HG02943 (cell line): ENCODE results near the gene SAMD4B.
"Not testable (repeated sequence)": the region's sequence is repeated elsewhere in the genome, so short reads cannot be mapped to it uniquely, and the experiment has no call there.

ENCODE experiments used
- ATAC-seq: cut with Tn5 transposase; IDR thresholded peaks from one replicate; pipeline ENCODE4 v1.9.1; 2021; ENCODE audit warnings: mild to moderate bottlenecking, low read depth, moderate library complexity; ENCODE audit not compliant: unreplicated experiment

Gene SAMD4B

DNA sequence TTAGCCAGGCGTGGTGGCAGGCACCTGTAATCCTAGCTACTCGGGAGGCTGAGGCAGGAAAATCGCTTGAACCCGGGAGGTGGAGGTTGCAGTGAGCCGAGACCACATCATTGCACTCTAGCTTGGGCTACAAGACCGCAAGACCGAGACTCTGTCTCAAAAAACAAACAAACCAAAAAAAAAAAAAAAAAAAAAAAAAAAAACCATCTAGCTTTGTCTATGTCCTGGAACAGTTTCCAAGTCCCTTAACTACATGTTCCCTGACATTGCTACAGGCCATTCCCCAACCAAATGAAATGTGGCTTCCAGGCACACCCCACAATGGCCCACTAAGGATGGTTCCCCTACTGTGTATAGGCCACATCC is 32.9 kb upstream of the SAMD4B start:
- not testable (repeated sequence) for ATAC-seq

DNA sequence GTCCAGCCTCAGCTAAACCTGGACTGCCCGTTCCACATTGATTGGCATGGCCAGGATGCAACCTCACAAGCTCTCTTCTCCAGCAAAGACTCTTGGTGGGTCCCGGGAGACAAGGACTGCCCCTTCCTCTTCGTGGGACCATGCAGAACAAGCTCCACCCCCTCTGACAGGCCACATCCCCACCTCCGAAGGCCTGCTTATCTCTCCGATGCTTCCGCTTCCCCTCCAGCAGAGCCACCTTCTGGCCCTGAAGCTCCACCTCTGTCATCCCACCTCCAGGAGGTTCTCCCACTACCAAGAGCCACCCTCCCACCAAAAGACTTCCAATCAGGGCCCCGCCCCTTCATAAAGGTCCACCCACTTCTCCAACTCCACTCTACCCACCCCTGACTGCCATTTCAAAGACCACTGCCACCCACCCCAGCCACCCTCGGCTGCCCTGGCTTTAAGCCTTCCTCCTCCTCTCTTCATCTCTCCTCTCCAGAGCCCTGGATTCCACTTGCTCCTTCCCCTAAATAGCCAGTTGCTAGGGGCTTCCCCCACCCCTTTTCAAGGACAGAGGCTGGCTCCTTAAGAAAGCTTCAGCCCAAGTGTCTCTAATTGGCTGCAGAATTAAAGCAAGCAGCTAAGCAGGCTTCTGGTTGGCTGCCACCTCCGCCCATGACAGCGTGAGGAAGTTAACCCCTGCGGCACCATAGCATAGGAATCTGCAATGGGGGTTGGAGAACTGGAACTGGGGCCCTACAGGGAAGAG is 31.5 kb upstream of the SAMD4B start:
- ATAC-seq: no peak

DNA sequence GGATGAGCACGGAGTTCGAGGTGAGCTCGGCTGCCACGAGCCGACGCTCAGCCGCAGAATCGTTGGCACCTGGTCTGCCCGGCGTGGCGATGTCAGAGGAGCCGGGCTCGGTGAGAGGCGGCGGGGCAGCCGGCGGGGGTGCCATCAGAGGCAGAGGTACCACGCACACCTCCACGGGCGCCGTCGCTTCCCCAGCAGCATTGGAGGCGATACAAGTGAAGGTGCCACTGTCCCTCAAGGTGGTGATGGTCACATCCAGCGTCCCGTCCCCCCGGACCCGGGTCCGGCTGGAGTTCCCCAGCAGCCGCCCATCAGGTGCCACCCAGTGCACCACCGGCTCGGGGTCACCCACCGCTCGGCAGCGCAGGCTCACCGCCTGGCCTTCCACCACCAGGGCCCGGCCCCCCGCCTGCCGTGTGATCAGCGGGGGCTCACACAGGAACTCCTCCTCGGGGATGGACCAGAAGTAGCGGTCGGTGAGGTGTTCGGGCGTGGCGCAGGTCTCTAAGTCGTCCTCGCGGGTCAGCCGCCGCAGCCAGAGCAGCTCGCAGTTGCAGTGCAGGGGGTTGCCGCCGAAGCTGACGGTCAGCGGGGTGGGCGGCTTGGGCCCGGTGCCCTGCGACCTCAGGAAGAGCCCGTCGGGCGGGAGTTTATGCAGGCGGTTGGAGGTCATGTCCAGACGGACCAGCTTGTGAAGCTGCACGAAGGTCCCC is 28.0 kb upstream of the SAMD4B start:
- no peak for ATAC-seq

DNA sequence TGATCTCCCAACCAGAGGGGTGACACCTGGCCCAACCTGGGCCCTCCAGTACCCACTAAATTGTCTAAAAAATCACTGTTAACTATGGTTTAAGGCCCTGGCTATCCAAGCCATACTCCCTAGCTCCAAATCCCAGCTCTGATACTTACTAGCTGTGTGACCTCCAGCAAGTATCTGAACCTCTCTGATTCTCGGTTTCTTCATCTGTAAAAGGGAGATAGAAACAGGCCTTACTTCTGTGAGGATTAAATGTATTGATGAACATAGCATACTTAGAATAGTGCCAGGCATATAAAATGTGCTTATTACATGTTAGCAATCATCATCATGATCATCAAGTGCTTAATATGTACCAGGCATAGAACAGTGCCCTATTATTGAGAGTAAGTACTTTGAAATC is 26.3 kb upstream of the SAMD4B start:
- no peak for ATAC-seq

DNA sequence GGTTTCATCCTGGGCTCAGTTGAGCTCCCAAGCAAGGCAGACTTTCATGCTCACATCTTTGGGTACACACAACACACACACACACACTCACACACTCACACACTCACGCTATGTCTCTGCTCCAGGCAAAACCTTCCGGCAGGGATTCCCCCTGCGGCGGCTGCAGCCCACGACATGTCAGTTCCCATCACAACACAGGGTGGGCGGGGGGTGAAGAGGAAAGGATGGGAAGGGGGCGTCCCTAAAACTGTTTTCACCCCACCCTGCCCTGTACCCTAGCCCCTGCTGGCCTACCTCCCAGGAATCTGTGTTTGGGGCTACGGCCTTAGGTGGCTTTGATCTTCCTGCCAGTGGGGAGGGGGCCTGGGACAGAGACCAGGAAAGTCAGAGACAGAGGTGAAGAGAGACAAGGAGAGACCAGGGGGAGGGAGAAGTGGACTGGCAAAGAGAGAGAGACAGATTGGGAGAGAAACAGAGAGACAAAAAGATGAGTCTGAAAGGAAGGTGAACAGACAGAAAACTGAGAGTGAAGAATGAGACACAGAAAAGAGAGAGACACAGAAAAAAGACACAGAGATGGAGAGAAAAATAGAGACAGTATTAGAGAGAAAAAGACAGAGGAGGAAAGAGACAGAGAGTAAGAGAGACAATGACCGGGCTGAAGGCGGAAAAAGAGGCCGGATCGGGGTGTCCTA is 25.4 kb upstream of the SAMD4B start:
- no peak for ATAC-seq

DNA sequence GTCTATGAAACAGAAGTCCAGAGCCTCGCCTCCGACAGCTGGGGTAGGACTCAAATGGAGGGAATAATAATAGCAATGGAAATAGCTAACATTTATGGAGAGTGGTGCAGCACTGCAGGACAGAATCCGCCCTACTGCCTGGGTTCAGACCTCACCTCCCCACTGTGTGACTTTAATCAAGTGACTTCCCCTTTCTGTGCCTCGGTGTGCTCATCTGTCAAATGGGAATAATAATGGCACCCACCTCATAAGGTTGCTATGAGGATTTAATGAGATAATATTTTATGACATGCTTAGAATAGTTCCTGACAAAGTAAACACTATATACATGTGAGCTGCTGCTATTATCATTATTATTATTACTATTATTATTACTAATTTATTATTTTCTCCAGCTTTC is 24.7 kb upstream of the SAMD4B start:
- no peak for ATAC-seq

DNA sequence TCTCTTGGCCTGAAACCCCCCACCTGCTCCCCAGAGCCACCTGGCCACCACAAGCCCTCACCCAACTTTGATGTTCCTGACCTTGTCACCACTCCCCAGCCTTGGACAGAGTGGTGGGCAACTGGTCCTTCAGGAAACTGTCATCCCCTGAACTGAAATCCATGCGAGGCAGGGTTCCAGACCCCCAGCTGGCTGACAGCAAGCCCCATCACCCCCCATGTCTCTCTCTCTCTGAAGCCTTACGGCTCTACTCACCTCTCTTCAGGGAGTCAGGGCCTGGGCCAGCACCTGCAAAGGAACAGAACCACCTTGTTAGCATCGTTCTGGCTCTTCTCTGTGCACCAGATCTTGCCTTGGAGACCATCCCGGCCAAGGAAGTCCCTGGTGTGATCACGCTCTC is 24.1 kb upstream of the SAMD4B start:
- no peak for ATAC-seq

DNA sequence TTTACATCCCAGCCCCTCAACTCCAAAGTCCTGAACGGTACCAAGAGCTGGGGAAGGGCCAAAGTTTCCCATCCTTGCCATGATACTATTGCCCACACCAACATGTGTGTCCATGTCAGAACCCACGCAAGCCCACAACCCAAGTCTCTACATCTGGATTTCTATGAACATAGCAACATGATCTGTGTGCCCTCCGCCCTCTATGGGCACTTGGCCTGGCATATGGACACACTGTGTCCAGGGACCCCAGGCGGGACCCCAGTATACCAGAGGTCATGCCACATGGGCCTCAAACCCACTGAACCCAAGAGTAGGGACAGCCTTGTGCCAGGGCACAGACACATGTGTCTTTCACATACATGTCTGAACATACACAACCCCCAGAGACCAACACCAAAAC is 23.5 kb upstream of the SAMD4B start:
- ATAC-seq: no peak

DNA sequence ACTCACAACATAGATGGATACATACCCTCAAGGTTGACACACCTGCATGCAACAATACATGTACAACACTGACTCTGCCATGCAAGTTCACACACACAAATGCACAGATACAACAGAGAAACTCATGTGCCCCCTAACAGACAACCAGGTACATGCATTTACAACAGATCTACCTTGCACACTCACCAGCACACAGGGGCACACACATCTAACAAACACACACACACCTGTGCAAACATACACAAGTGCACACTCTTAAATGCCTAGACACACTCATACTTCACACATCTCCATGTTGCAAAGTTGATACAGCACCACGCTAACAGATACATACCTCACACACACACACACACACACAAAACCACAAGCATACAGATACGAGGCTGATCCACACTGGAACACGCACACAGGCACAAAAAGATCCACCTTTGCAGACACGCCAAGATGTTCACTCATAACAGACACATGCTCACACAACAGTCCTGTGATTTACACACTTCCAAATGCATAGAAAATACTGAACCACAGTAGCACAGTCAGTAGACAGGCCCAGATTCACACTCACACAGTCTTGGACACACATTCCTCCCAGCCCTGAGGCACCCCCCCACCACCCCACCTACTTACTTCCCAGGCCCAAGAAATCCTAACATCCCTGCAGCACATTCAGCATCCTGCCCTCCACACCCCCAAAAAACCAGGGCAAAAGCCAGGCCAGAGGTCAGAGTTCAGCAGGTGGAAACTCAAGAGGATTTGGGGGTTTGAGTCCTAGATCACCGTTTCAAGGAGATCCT is 22.9 kb upstream of the SAMD4B start:
- no peak for ATAC-seq

DNA sequence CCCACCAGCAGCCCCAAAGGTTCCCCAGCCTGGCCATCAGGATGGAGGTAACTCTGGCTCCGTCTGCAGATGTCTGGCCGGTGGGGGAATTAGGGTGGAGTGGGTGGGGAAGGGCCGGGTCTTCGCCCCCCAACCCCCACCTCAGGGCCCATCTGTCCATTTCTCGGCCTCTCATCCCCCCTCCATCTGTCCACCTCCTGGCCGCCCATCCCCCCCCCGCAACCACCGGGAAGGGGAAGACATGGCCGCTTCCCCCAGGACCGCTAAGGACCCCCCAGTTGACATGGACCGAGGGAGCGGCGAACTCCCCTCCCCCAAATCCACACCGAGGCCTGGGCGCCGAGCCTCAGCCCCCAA is 22.4 kb upstream of the SAMD4B start:
- no peak for ATAC-seq

DNA sequence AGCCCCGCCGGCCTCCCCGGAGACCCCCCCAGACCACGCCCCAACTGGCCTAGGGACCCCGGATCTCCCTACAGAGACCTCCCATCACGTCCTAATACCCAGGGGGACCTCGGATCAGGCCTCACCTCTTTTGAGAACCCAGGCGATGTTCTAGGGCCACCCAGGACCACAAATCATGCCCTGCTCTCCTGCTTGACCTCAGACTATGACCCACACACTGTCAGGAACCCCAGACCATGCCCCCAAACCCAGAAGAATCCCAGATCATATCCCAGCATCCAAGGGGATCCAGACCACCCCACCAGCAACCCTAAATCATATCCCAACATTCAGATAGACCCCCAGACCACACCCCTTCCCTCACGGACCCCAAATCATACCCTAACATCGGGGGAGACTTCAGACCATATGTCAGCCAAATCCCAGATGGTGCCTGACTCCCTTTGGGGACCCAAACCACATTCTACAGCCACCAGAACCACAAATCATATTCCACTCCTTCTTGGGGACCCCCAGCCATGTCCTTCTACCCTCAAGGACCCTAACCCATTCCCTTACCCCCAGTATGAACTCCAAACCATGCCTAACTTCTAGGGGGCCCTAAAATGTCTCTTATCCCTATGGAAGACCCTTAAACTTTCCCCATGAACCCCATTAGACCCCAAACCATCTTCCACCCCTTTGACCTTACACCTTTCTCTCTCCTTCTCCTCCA is 20.9 kb upstream of the SAMD4B start:
- no peak for ATAC-seq

DNA sequence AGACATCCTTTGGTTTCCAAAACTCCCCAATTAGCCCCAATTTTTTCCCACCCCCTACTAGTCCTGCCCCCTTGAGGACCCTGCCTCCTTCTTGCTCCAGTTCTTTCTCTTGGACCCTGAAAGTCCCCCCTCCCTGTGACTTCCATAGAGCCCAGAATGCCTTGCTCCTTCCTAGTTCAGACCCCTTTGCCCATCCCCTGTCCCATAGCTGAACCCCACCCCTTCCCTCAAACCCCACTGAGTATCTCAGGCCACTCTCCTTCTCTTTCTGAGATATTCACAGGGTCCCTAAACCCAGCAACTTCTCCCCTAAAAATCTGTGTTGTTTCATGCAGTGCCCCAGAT is 20.4 kb upstream of the SAMD4B start:
- ATAC-seq: no peak

DNA sequence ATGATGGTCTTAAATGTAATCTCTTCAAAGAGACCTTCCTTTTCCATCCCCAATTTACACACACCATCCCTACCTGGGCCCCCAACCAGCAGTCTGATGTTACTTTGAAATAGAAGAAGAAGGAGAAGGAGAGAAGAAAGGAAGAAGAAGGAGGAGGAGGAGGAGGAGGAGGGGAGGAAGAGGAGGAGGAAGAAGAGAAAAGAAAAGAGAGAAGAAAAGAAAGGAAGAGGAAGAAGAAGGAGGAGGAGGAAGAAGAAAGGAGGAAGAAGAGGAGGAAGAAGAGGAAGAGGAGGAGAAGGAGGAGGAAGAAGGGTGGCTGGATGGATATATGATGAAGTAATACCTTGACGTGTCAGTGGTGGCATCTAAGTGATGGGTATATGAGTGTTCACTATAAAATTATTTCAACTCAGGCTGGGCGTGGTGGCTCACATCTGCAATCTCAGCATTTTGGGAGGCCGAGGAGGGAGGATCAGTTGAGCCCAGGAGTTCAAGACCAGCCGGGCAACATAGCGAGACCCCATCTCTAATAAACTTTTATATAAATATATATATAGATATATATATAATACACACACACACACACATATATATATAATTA is 17.9 kb upstream of the SAMD4B start:
- no peak for ATAC-seq

DNA sequence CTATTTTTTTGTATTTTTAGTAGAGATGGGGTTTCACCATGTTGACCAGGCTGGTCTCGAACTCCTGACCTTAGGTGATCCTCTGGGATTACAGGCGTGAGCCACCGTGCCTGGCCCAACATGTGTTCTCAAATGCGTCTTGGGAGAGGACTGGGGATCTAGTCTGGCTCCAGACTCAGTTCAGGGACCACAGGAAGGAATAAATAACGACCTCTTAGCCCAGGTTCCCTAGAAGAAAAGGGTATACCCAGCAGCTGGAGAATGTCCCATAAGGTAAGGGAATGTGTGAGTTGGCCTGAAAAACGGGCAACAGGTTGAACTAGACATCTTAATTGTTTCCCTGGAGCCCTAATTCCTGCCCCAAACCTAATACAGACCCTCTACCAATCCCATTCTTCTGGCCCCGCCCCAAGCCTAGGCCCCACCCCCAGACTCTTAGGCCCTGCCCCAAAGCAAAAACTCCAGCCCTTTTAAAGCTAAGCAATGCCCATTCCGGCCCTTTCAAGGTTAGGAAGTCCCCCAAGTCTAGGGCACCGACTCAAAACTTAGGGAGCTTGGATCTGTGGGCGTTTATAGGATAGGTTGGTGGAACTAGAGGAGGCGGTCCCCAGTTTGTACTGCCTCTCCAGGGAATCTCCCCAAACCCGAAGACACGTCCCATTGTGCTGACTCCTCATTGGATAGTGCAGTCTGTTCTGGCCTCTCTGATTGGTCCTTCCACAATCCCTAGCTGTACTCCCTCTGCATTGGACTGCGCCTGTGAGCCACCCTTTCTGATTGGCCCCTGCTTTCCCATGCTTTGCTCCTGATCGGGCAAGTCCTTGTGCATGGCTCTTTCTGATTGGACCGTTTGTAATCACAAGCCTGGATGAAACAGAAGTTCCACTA is 16.2 kb upstream of the SAMD4B start:
- ATAC-seq: no peak

DNA sequence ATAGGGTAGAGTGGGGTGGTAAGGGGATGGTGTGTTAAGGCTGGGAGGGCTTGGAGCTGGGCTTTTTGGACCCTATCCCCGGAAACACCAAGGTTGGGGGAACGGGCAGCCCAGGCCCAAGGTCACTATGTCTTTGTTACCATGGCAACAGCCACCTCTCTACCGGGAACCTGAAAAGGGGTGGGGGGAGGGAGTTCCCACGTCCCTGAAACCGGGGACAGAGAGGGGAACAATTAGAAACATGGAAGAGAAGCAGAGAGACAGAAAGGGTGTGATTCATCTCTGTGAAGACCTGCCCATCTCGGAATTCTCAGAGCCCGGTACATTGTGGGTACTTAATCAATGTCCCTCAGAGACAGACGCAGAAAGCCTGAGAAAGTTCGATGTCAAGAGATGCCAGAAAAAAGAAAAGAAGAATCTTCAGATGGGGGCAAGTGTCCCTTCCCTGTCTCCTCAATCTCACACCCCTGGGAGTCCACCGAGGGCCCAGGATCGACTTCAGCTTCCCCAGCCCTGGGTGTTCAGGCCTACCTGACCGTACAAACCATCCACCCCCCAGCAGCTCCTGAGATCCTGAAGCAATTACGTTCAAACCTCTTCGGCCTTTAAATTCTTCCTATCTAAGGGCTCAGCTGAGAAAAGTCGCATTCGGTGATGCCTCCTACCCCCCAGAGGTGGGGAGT is 14.7 kb upstream of the SAMD4B start:
- no peak for ATAC-seq

DNA sequence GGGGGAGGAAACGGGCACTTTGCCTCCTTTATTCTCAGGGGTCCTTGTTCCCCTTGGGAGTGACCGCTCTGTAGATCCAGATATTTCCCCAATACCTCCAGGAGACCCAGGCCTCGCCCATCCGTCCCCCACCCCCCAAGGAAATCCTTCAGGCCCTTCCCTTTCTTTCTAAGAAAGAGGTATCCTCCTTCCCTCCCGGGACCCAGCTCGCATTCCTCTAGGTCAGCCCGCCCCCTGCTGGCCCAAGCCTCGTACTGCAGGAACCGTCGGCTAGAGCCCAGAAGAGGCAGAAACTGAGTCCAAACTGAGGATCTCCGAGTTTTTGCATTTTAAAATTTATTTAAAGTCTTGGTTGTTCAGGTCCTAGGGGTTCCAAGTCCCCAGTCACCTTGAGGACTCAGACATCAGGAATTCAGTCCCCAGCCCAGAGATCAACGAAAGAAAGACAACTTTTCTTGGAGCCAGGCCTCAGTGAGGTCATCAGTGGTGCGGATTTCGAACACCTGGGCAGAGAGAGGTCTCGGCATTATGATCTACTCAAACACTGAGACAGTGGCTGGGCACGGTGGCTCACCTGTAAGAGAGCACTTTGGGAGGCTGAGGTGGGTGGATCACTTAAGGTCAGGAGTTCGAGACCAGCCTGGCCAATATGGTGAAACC is 14.0 kb upstream of the SAMD4B start:
- no peak for ATAC-seq

DNA sequence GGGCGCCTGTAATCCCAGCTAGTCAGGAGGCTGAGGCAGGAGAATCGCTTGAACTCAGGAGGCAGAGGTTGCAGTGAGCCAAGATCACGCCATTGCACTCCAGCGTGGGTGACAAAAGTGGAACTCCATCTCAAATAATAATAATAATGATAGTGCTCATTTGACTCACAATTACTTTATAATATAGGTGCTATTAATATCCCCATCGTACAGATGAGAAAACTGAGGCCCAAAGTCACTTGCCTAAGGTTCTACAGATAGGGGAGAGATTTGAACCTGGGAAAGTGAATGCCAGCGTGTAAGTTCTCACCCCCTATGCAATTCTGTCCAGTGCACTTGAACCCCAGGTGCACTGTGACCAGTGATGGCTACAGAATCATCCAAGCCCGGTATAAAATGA is 12.3 kb upstream of the SAMD4B start:
- ATAC-seq: no peak

DNA sequence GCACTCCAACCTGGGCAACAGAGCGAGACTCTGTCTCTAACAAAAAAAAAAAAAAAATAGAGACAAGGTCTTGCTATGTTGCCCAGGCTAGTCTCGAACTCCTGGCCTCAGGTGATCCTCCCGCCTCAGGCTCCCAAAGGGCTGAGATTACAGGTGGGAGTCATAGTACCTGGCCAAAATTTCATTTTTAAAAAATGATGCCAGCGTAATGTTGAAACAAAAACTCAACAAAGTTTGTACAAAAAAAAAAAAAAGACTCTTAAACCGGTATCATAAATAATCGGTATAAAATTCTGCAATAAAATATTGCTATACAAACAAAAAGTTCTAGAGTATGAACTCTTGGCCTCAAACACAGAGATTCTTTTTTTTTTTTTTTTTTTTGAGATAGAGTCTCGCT is 9.9 kb upstream of the SAMD4B start:
- no peak for ATAC-seq
